Mucosa of descending colon (tissue), 3 donors: Measurements from ENCODE around the gene ZNF236. TPM values are rescaled to one million over a fixed set of nuclear protein-coding genes. Genes with fewer than 3 reads are reported as not detected.

ENCODE experiments used
- ATAC-seq: fragments of 200-7000 bp; cut with Tn5 transposase; one replicate; pipeline ENCODE4 v1.9.1; 2020; ENCODE audit warnings: mild to moderate bottlenecking, moderate library complexity
- DNase-seq, 3 donors: peaks; one replicate each; pipeline ENCODE4 v3.0.0-alpha.2; 2020
- H3K36me3 ChIP-seq: fragments of 200-600 bp; one replicate; pipeline ENCODE4 v1.8.0; 2021; ENCODE audit warnings: low read depth, mild to moderate bottlenecking
- H3K4me1 ChIP-seq: fragments of 200-600 bp; one replicate; pipeline ENCODE4 v1.8.0; 2021; ENCODE audit warnings: low read depth, mild to moderate bottlenecking
- H3K4me3 ChIP-seq: fragments of 200-600 bp; one replicate; pipeline ENCODE4 v1.8.0; 2021; ENCODE audit warnings: mild to moderate bottlenecking
- H3K9me3 ChIP-seq: fragments of 200-600 bp; one replicate; pipeline ENCODE4 v1.8.0; 2021; ENCODE audit warnings: mild to moderate bottlenecking
- intact Hi-C, 2 donors: fragments of 100-400 bp; cut with DNase I in 1 of 2; cut with micrococcal nuclease in 1 of 2; formaldehyde crosslinking; loops; one replicate each; pipeline versions ENCODE4 v1.11.0 to v1.11.1; 2022; cut with DNase I, micrococcal nuclease
- total RNA-seq, 3 donors: library from RNA; stranded (reverse); fragmentation: NEBNext Ultra II Directional in 2 of 3; extraction: Animal tissue kit (Norgen Biotek cat#: 25700) in 2 of 3; gene quantifications; one replicate each; pipeline versions ENCODE4 v1.2.1 to v1.2.4, GENCODE V29; 2021 to 2023
- TF ChIP-seq, protein P1 (sequence below): fragments of 200-600 bp; IDR thresholded peaks from one replicate; pipeline ENCODE4 v1.8.0; 2022; ENCODE audit warnings: antibody characterized with exemption, mild to moderate bottlenecking
- donor health status: DM: no; HTN: no; CAD: no; lungs with moderate emphysema.
- donor health status: DM: no; HTN: no; CAD: no.
- donor health status: DM: no; HTN: yes; CAD: no.

Gene ZNF236
- total RNA-seq, 3 donors from 2014 or later = 14.8 to 27.9 (median 15.5) TPM

DNA sequence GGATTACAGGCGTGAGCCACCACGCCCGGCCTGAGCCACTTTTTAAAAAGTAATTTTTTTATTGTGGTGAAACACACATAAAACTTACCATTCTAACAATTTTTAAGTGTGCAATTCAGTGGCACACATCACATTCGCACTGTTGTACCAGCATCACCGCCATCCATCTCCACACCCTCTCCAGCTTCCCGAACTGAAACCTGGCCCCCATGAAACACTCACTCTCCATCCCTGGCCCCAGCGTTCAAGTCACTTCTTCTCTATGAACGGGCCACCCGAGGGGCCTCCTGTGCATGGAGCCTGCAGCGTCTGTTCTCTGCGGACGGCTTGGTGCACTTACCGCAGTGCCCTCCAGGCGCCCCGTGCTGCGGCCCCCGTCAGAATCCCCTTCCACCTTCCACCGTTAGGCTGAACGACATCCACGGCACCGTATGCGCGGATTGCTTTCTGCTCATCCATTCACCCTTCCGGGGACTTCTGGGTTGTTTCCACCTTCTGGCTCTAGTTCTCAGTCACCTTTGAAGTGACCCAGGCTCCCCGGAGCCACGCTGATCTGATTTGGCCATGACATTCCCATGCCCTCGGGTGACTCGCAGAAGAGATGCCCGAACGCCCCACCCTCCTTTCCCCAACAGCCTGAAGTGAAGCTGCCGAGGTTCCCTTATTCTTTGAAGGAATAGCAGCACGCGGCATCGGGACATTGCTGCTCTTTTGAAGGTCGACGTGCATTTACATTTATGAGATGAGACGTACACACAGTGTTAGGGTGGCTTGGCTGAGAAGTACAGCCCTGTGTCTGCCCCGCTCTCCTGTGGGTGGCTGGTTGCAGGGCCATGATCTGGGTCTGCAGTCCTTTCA, 175.8 kb downstream of the ZNF236 start:
- Histone ChIP-seq H3K4me3 (no peak overlapping the region), H3K9me3 (no peaks in the 10 kb centered on the region), H3K4me1 (no peaks in the 10 kb centered on the region), H3K36me3 (no peaks in the 10 kb centered on the region)
- intact Hi-C loops = no loop called here
- ATAC-seq (no peak), DNase-seq (no peak)
- TF ChIP-seq, protein P1, sequence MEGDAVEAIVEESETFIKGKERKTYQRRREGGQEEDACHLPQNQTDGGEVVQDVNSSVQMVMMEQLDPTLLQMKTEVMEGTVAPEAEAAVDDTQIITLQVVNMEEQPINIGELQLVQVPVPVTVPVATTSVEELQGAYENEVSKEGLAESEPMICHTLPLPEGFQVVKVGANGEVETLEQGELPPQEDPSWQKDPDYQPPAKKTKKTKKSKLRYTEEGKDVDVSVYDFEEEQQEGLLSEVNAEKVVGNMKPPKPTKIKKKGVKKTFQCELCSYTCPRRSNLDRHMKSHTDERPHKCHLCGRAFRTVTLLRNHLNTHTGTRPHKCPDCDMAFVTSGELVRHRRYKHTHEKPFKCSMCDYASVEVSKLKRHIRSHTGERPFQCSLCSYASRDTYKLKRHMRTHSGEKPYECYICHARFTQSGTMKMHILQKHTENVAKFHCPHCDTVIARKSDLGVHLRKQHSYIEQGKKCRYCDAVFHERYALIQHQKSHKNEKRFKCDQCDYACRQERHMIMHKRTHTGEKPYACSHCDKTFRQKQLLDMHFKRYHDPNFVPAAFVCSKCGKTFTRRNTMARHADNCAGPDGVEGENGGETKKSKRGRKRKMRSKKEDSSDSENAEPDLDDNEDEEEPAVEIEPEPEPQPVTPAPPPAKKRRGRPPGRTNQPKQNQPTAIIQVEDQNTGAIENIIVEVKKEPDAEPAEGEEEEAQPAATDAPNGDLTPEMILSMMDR = no peak

DNA sequence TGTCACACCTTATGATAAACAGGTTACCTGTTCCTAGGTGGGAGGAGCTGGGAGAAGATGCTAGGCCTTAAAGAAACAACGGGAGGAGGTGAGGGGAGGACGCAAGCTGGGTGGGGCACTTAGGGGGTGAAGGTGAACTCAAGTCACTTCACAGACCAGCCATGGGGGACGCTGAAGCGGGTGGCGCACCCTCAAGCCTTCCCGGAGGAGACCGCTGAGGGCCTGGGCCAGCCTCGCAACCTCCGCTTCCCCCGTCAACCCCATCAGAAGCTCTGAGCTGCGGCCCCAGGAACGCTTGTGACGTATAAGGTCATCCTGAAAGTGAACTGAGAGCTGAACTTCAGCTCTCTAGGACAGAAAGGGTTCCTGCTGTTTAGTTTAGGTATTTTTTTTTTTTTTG, 176.7 kb downstream of the ZNF236 start:
- no peak overlapping the region for H3K4me3 ChIP-seq
- no peak for DNase-seq
- intact Hi-C loops = no loop called here
- no peaks in the 10 kb centered on the region for H3K9me3 ChIP-seq
- TF ChIP-seq, protein P1 = no peak
- ATAC-seq = no peak
- no peaks in the 10 kb centered on the region for H3K4me1 ChIP-seq
- no peaks in the 10 kb centered on the region for H3K36me3 ChIP-seq

DNA sequence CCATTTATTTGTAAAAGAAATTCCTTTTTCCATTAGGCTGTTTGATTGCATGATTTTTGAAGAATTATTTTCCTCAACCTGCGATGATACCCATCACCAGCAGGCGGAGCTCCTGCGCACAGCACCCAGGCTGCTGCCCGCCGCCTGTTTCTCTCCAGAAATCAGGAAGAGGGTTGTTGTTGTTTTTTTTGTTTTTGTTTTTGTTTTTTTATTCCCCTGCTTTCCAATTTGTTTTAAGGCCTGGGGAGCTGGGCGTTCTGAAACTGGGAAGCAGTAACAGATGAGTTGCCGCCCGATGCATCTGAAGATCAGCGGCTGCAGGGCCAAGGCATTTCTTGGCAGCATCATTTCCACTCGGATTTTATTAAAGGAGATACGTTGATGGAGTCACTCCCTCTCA, 178.2 kb downstream of the ZNF236 start:
- TF ChIP-seq, protein P1 = peak; percentile 93

DNA sequence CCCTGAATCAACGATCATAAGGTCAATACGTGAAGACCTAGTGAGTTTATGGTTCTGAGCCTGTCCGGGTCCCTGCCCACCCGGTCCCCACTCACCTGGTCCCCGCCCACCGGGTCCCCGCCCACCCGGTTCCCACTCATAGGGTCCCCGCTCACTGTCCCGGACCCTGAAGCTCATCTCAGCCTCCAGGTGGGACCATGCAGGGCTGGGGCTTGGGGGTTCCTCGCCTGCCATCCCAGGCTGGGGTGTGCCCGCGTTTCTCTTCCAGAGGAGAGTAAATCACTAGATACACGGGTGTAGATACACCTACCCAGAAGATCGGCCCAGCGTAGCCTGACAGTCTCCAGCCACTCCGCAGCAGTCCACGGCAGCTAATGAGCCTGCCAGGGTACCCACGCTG, 178.7 kb downstream of the ZNF236 start:
- intact Hi-C loops = loop anchor here in 1 of 2 donors (10.0 kb wide), 1 partner anchor 204 kb away; no protein-coding TSS in a partner anchor
- TF ChIP-seq, protein P1 = no peak
- Histone ChIP-seq H3K4me3 (no peak overlapping the region), H3K36me3 (no peaks in the 10 kb centered on the region), H3K9me3 (no peaks in the 10 kb centered on the region), H3K4me1 (no peaks in the 10 kb centered on the region)
- DNase-seq (no peak), ATAC-seq (peak; percentile 12)

More for the DNA sequence above, 178.2 kb downstream of the ZNF236 start:
- DNase-seq (peak in 2 of 3 donors; percentile 60 to 66), ATAC-seq (peak; percentile 75)
- H3K36me3 ChIP-seq = no peaks in the 10 kb centered on the region
- no peaks in the 10 kb centered on the region for H3K4me1 ChIP-seq
- H3K9me3 ChIP-seq = no peaks in the 10 kb centered on the region
- no peak overlapping the region for H3K4me3 ChIP-seq
- intact Hi-C loops = loop anchor here in 1 of 2 donors (10.0 kb wide), 1 partner anchor 204 kb away; no protein-coding TSS in a partner anchor

DNA sequence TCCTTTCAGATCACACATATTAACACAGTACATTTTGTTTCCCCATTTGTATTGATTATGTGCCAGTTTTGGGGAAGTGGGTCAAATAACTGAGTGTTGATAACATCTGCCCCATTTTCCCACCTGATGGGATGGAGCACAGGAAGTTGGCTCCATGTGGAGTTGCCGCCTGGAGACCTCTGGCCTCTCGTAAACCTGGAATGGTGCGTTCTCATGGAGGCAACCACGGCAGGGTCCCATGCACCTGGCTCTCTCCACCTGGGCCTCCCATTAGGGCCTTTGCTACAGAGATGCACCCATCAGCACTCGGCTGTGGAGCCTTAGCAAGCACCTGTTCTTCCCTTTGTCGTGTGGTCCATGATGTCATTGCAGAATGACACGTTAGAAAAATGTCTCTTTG, 179.6 kb downstream of the ZNF236 start:
- intact Hi-C loops = loop anchor here in 1 of 2 donors (10.0 kb wide), 1 partner anchor 203 kb away; no protein-coding TSS in a partner anchor
- Histone ChIP-seq H3K4me3 (no peak overlapping the region), H3K36me3 (no peaks in the 10 kb centered on the region), H3K4me1 (no peaks in the 10 kb centered on the region), H3K9me3 (no peaks in the 10 kb centered on the region)
- ATAC-seq (no peak), DNase-seq (no peak)
- TF ChIP-seq, protein P1 = no peak
